ENCODE results near the gene ZNRD2. TPM values are rescaled to one million over a fixed set of nuclear protein-coding genes. Genes with fewer than 3 reads are reported as not detected.

Gene ZNRD2
- total and polyA plus RNA-seq, 2 of the 8 experiments (the other 6 are each of a cell fraction or from before 2014, with no cell fraction given) = 53.4 to 125 TPM

GRCh38 chr11:65584106-65584505, 13.8 kb downstream of the ZNRD2 start:
- H4K91ac ChIP-seq (replicated peaks; ENCODE audit: insufficient read length, low read length) = no peak overlapping the region
- H2BK15ac ChIP-seq (ENCODE audit: low read length) = 0 out of 2 replicates have a peak overlapping the region, but pooled peaks have one; percentile 66
- no peak overlapping the region for H2BK5ac ChIP-seq (ENCODE audit: low read depth, low read length)
- peaks cover 3% of the 10 kb centered on the region; the same call in 1 of the 2 replicates for H3K23me2 ChIP-seq (ENCODE audit: low read depth, low read length)
- 83% methylated on average over 8 of the region's 8 CpGs; no CpG with 5 or more reads in 1 of the 2 experiments for WGBS, 2 experiments (ENCODE audit: extremely low coverage in 1 of 2, insufficient coverage in 1 of 2, insufficient read length in 1 of 2, insufficient replicate concordance in 2 of 2, low coverage in 1 of 2, low lambda C conversion rate in 2 of 2, missing lambda C conversion rate in 1 of 2)
- H4K5ac ChIP-seq (ENCODE audit: insufficient read length, low read depth, low read length) = no peak overlapping the region
- no peak overlapping the region for H3K23ac ChIP-seq (ENCODE audit: insufficient read length)
- H3K4ac ChIP-seq (replicated peaks; ENCODE audit: insufficient read length, low read depth, low read length) = no peak overlapping the region
- no peak for FAIRE-seq
- no peak overlapping the region for H3K9ac ChIP-seq (replicated peaks in 1 of 4; ENCODE audit: extremely low read depth in 1 of 4, low read depth in 3 of 4, low read length in 3 of 4)
- H3K79me2 ChIP-seq (ENCODE audit: control insufficient read depth in 1 of 2, insufficient read depth in 2 of 2, low read length in 2 of 2) = no peaks in the 10 kb centered on the region
- H3K9me3 ChIP-seq (ENCODE audit: insufficient read depth in 2 of 2, low read depth in 1 of 2, low read length in 1 of 2) = no peaks in the 10 kb centered on the region
- no peak overlapping the region for H3K56ac ChIP-seq (replicated peaks; ENCODE audit: insufficient read length, low read depth, low read length)
- H4K20me1 ChIP-seq (replicated peaks in 1 of 2; ENCODE audit: control insufficient read depth in 1 of 2, insufficient read depth in 2 of 2, low read length in 2 of 2) = peaks cover 0 to 2% of the 10 kb centered on the region in 2 experiments
- H2AK5ac ChIP-seq (ENCODE audit: low read depth, low read length) = peak overlapping the region; percentile 86
- H3K4me3 ChIP-seq (ENCODE audit: extremely low read depth in 1 of 4, insufficient read depth in 2 of 4, low read depth in 3 of 4, low read length in 4 of 4) = no peak overlapping the region
- no peaks in the 10 kb centered on the region for H3K79me1 ChIP-seq (ENCODE audit: low read depth, low read length)
- H3K36me3 ChIP-seq (ENCODE audit: control insufficient read depth in 2 of 4, insufficient read depth in 4 of 4, low read length in 3 of 4) = no peaks in the 10 kb centered on the region
- no peak overlapping the region; the same call in 1 of the 2 replicates for H4K8ac ChIP-seq (ENCODE audit: extremely low read depth, insufficient read depth, low read length)
- H3K14ac ChIP-seq (ENCODE audit: insufficient read length) = no peak overlapping the region
- no peak for DNase-seq (ENCODE audit: low read depth in 1 of 2, low spot score in 2 of 2)
- H2BK20ac ChIP-seq (ENCODE audit: low read length) = no peak overlapping the region
- peaks cover 20 to 47% (median 39%) of the 10 kb centered on the region in 4 experiments; a peak in 6 of 7 replicates for H3K27me3 ChIP-seq (replicated peaks in 1 of 4; ENCODE audit: control insufficient read depth in 3 of 4, extremely low read depth in 1 of 4, insufficient read depth in 3 of 4, low read length in 3 of 4)
- no peak overlapping the region for H3K27ac ChIP-seq (ENCODE audit: low read depth, low read length)
- no peak overlapping the region for H3K18ac ChIP-seq (ENCODE audit: extremely low read depth, low read length)
- peaks cover 0 to 22% (median 6%) of the 10 kb centered on the region in 4 experiments; a peak in 6 of 7 replicates for H3K4me1 ChIP-seq (replicated peaks in 1 of 4; ENCODE audit: control insufficient read depth in 3 of 4, insufficient read depth in 4 of 4, low read length in 3 of 4)
- H2AFZ ChIP-seq (ENCODE audit: low read length) = no peak overlapping the region
- H2BK120ac ChIP-seq (replicated peaks; ENCODE audit: low read depth, low read length) = no peak overlapping the region
- H2BK12ac ChIP-seq (ENCODE audit: low read depth, low read length) = no peak overlapping the region
- POLR2A ChIA-PET (ENCODE audit: partially characterized antibody) = interaction anchor here (0.7 to 4.4 kb wide), 5 partner anchors 8 to 462 kb away, joined by 3 to 36 read pairs (median 7); partner anchors contain the start of genes EHBP1L1, FAM89B, FAU and MRPL49
- CTCF ChIA-PET (ENCODE audit: partially characterized antibody) = interaction anchor here (0.5 to 14.5 kb wide), 5 partner anchors 9 to 895 kb away, joined by 3 to 162 read pairs (median 5); partner anchors contain the start of genes FAM89B, KCNK7 and ZNRD2
- H3K4me2 ChIP-seq (ENCODE audit: insufficient read depth in 1 of 2, low read depth in 2 of 2, low read length in 2 of 2) = peak overlapping the region in 1 of 2 experiments; percentile 54; a peak in 1 of 4 replicates
- no peak for TF ChIP-seq SRF (IDR thresholded peaks at IDR 0.05; ENCODE audit: low read depth, low read length)
- no peak for TF ChIP-seq JUND (IDR thresholded peaks at IDR 0.05; ENCODE audit: low read length)
- TF ChIP-seq GTF2F1 (IDR thresholded peaks at IDR 0.05; ENCODE audit: borderline replicate concordance, low read depth, low read length) = no peak
- TF ChIP-seq MAFK (IDR thresholded peaks at IDR 0.05; ENCODE audit: low read depth, low read length) = no peak
- no peak for TF ChIP-seq HDAC6 (IDR thresholded peaks at IDR 0.05; ENCODE audit: low read depth, low read length)
- no peak for TF ChIP-seq NRF1 (IDR thresholded peaks at IDR 0.05; ENCODE audit: low read depth, low read length)
